ENCODE data around the gene SPATA31A6.
A peak's percentile ranks its signal among the peaks of the same experiment; 100 is the strongest.
"Not testable (repeated sequence)": the region's sequence is repeated elsewhere in the genome, so short reads cannot be mapped to it uniquely, and the experiment has no call there.

SPATA31A6 gene

GRCh38 chr9:42183359-42183758, at the start of gene SPATA31A6:
SPATA31A6 (plus strand) TSS chr9:42183659; CDS start chr9:42183688, 29 bp downstream.
- not testable (repeated sequence) for H3K27ac ChIP-seq

- peak; percentile 39 for TF ChIP-seq CTCF (IDR thresholded peaks at IDR 0.05)
- not testable (repeated sequence) for H3K27ac ChIP-seq
These were observed 23.2 kb upstream of the SPATA31A6 start for GRCh38 chr9:42160299-42160698.

- not testable (repeated sequence) for H3K27ac ChIP-seq
These were observed 36.4 kb downstream of the SPATA31A6 start for GRCh38 chr9:42219861-42220260.

- not testable (repeated sequence) for H3K27ac ChIP-seq
These were observed 39.8 kb downstream of the SPATA31A6 start for GRCh38 chr9:42223230-42223629.

- H3K27ac ChIP-seq, result not testable (repeated sequence)
These were observed 49.6 kb downstream of the SPATA31A6 start for GRCh38 chr9:42233031-42233430.

GRCh38 chr9:42234610-42235009, 51.2 kb downstream of the SPATA31A6 start:
- not testable (repeated sequence) for H3K27ac ChIP-seq

- not testable (repeated sequence) for H3K27ac ChIP-seq
These were observed 52.0 kb downstream of the SPATA31A6 start for GRCh38 chr9:42235352-42235991.

- not testable (repeated sequence) for H3K27ac ChIP-seq
These were observed 52.6 kb downstream of the SPATA31A6 start for GRCh38 chr9:42236097-42236496.

- H3K27ac ChIP-seq, result not testable (repeated sequence)
These were observed 53.9 kb downstream of the SPATA31A6 start for GRCh38 chr9:42237381-42237780.

- H3K27ac ChIP-seq, result not testable (repeated sequence)
These were observed 55.4 kb downstream of the SPATA31A6 start for GRCh38 chr9:42238862-42239261.
